Retinal pigment epithelial cell (primary cell): Measurements from ENCODE around the gene SCYL3.

Experiments used
- DNase-seq: peaks from one replicate; pipeline ENCODE4 v3.0.0-alpha.2; 2010; ENCODE audit warnings: low read depth
- H3K4me3 ChIP-seq: 2 replicates; pipeline ENCODE4 v1.5.1; 2011; ENCODE audit warnings: mild to moderate bottlenecking, low read length, control low read depth, moderate library complexity
- TF ChIP-seq, protein P1 (sequence below): conservative IDR thresholded peaks from 2 replicates; pipeline ENCODE4 v1.5.1; 2011; ENCODE audit warnings: low read depth, low read length, control low read depth, inconsistent platforms

The SCYL3 gene

DNA sequence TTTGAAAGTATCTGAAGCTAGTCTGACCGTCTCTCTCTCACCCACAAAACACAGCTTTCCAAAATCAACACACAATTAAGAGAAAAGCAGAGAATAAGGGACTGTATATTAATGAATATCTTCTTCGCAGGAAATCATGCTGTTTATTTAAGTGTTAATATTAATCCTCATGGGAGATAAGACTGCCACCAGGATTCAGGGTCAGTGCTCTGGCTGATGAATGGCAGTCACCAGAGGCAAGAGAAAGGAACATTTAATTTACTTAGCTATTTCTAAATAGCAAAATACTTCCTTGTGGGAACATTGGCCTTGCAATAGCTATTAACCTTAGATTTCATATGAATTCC lies 2.2 kb downstream of the SCYL3 start:
- no peak overlapping the region for H3K4me3 ChIP-seq
- TF ChIP-seq, protein P1, sequence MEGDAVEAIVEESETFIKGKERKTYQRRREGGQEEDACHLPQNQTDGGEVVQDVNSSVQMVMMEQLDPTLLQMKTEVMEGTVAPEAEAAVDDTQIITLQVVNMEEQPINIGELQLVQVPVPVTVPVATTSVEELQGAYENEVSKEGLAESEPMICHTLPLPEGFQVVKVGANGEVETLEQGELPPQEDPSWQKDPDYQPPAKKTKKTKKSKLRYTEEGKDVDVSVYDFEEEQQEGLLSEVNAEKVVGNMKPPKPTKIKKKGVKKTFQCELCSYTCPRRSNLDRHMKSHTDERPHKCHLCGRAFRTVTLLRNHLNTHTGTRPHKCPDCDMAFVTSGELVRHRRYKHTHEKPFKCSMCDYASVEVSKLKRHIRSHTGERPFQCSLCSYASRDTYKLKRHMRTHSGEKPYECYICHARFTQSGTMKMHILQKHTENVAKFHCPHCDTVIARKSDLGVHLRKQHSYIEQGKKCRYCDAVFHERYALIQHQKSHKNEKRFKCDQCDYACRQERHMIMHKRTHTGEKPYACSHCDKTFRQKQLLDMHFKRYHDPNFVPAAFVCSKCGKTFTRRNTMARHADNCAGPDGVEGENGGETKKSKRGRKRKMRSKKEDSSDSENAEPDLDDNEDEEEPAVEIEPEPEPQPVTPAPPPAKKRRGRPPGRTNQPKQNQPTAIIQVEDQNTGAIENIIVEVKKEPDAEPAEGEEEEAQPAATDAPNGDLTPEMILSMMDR = no peak
- DNase-seq = no peak

- H3K4me3 ChIP-seq = no peak overlapping the region
Measured at GRCh38 chr1:169890761-169891538, 2.7 kb downstream of the SCYL3 start.

DNA sequence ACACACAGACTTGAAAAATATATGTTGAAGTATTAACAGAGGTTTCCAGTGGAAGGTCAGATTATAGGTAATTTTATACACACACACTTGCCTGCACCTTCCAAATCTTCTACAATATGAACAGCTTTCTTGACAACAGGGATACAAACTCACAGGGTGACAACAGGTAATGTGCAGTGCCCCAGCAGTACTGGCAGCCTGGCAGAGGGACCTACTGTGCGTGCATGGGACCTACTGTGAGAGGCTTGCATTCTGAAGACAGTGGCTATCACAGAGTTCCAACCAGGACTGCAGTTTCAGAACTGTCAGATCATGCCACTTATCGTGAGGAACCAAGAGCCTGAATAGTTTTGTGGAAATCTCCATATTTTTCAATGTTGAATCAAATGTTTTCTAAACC lies 3.8 kb downstream of the SCYL3 start:
- no peak overlapping the region for H3K4me3 ChIP-seq
- no peak for DNase-seq
- TF ChIP-seq, protein P1 = no peak

More at GRCh38 chr1:169890761-169891538, 2.7 kb downstream of the SCYL3 start:
- TF ChIP-seq, protein P1 = no peak
- DNase-seq = no peak

DNA sequence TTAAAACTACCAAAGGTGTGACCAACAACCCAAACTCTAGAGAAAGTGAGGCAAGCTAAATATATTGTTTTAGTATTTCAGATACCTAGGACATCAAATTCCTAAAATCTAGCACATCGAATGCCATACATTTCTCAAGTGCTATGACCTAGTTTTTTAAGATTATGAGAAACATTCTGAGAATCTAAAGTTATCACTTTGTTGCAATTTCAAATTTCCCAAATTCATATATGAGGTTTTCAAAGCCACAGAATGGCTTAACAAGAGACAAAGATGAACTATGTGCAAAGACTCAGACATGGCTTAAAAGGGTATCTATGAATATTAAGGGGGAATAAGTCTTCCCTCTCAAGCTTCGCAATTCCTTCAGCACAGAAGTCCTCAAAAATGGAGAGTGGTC lies 6.8 kb downstream of the SCYL3 start:
- TF ChIP-seq, protein P1 = no peak
- DNase-seq = no peak
- no peak overlapping the region for H3K4me3 ChIP-seq

- peak; percentile 73 for DNase-seq
- TF ChIP-seq, protein P1 = no peak
- H3K4me3 ChIP-seq = no peak overlapping the region
Measured at GRCh38 chr1:169886422-169886821, 7.3 kb downstream of the SCYL3 start.

DNA sequence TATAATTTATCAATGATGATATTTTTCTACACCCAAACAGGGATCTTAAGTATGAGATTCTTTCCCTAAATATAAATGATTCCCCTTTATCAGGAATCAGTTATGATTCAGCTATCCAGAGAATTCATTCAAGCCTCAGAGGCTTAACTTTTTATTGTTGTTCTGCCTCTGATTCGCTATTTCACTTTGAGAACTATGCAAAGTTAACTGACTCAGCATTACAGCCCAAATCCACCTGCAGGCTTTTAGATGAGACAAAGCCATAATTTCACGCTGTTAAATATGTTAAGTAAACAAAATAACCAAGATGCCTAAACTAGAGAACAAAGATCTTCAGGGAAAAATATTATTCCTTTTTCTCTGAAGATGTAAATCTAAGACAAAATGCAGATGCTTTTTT lies 8.5 kb downstream of the SCYL3 start:
- TF ChIP-seq, protein P1 = no peak
- DNase-seq = no peak

GRCh38 chr1:169884634-169885033 lies 9.1 kb downstream of the SCYL3 start:
- no peak overlapping the region for H3K4me3 ChIP-seq
- no peak for DNase-seq
- TF ChIP-seq, protein P1 = no peak

More for the DNA sequence above, 8.5 kb downstream of the SCYL3 start:
- no peak overlapping the region for H3K4me3 ChIP-seq
